Measurements from ENCODE around the gene ADAMTSL1.

The ADAMTSL1 gene

GRCh38 chr9:18632632-18633403 is 158.9 kb downstream of the ADAMTSL1 start:
- peak; percentile 66 for DNase-seq (ENCODE audit: low read depth, low spot score)
- H3K27ac ChIP-seq = peak overlapping the region; percentile 1

DNA sequence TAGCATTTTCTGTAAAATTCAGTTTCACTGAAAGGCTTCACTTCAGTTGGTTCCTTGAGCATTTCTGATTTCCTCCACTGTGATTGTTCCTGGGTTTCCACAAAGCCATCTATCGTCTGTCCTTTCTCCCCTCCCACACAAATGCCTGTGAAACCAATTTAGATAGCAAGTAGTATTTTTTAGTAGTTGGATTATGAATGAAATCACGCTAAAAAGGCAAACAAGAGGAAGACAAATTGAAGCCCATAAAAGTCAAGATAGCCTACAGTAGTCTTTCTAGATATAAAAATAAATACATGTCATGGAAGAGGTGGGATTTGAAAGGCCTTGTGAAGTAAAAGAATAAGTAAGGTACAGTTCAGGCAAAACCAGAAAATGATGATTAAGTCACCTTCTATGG is 162.8 kb downstream of the ADAMTSL1 start:
- H3K27ac ChIP-seq = no peak overlapping the region

GRCh38 chr9:18638371-18639249 is 164.7 kb downstream of the ADAMTSL1 start:
- DNase-seq (ENCODE audit: low read depth, low spot score) = no peak
- no peak overlapping the region for H3K27ac ChIP-seq

More for the DNA sequence above, 162.8 kb downstream of the ADAMTSL1 start:
- DNase-seq (ENCODE audit: low read depth, low spot score) = no peak

DNA sequence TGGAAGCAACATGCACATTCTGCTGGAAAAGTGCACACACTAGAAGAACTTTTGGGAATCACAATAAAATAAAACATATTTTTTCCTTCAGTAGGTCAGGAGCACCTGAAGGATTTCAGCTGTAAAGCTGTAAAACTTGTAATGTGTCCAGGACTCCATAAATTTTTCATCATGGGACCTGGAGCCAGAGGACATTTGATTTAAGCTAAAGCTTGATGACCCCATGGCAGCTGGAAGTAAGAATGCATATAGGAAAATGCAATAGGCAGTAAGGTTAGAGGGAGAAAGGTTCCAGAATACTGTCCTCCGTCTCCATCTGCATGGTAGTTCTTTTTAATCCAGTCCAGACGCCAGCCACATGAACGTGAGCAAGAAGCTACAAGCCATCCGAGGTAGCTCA is 166.0 kb downstream of the ADAMTSL1 start:
- no peak overlapping the region for H3K27ac ChIP-seq
- no peak for DNase-seq (ENCODE audit: low read depth, low spot score)

- DNase-seq (ENCODE audit: low read depth, low spot score) = no peak
- H3K27ac ChIP-seq = no peak overlapping the region
Measured at GRCh38 chr9:18658804-18659705, 185.1 kb downstream of the ADAMTSL1 start.

DNA sequence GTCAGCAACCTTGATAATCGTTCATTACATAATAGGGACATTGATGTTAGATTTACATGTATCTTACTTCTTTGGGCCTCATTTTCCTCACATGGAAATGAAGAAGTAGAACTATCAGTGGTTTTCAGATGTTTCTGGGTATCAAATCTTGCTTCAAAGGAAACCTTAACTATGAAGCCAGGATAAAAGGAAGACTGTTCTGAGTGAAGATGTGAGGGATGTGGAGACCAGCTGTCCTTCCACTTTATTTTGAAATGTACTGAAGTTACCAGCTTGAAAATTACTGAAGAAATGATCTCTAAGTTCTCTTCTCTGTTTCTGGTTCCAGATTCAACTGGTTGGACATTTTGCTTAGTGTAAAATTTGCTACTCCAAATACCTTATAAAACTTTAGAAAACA is 186.0 kb downstream of the ADAMTSL1 start:
- no peak overlapping the region for H3K27ac ChIP-seq
- DNase-seq (ENCODE audit: low read depth, low spot score) = no peak

- no peak overlapping the region for H3K27ac ChIP-seq
Measured at GRCh38 chr9:18662320-18662719, 188.4 kb downstream of the ADAMTSL1 start.

GRCh38 chr9:18665947-18666346 is 192.0 kb downstream of the ADAMTSL1 start:
- no peak overlapping the region for H3K27ac ChIP-seq
- DNase-seq (ENCODE audit: low read depth, low spot score) = no peak

More at GRCh38 chr9:18662320-18662719, 188.4 kb downstream of the ADAMTSL1 start:
- no peak for DNase-seq (ENCODE audit: low read depth, low spot score)

GRCh38 chr9:18666348-18666747 is 192.4 kb downstream of the ADAMTSL1 start:
- no peak for DNase-seq (ENCODE audit: low read depth, low spot score)
- H3K27ac ChIP-seq = no peak overlapping the region

- no peak overlapping the region for H3K27ac ChIP-seq
- DNase-seq (ENCODE audit: low read depth, low spot score) = peak; percentile 46
Measured at GRCh38 chr9:18666986-18667772, 193.2 kb downstream of the ADAMTSL1 start.

- peak; percentile 50 for DNase-seq (ENCODE audit: low read depth, low spot score)
- H3K27ac ChIP-seq = no peak overlapping the region
Measured at GRCh38 chr9:18668944-18669343, 195.0 kb downstream of the ADAMTSL1 start.

GRCh38 chr9:18672706-18673105 is 198.8 kb downstream of the ADAMTSL1 start:
- no peak overlapping the region for H3K27ac ChIP-seq
- DNase-seq (ENCODE audit: low read depth, low spot score) = no peak

- DNase-seq (ENCODE audit: low read depth, low spot score) = peak; percentile 5
- no peak overlapping the region for H3K27ac ChIP-seq
Measured at GRCh38 chr9:18673179-18673578, 199.2 kb downstream of the ADAMTSL1 start.

GRCh38 chr9:18675332-18675731 is 201.4 kb downstream of the ADAMTSL1 start:
- DNase-seq (ENCODE audit: low read depth, low spot score) = no peak
- no peak overlapping the region for H3K27ac ChIP-seq

GRCh38 chr9:18675973-18676372 is 202.0 kb downstream of the ADAMTSL1 start:
- DNase-seq (ENCODE audit: low read depth, low spot score) = no peak
- no peak overlapping the region for H3K27ac ChIP-seq

DNA sequence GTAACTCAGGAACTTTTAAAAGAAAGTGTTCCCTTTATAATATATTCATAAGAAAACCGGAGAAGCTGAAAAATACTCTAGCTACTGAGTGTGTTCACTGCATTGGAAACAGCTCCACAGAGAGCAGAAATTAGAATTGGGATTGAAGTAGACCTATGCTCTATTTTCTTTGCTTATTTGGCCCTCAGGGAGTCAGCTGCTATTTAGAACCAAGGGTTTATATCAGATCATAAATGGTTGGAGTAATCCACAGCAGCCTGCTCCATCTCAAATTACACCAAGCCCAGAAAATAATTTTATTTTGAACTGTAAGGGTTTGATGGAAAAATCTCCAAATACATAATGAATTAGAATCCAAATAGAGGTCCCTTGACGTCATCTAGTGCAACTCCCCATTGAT is 202.6 kb downstream of the ADAMTSL1 start:
- H3K27ac ChIP-seq = no peak overlapping the region
- DNase-seq (ENCODE audit: low read depth, low spot score) = no peak

GRCh38 chr9:18678821-18679590 is 205.1 kb downstream of the ADAMTSL1 start:
- no peak for DNase-seq (ENCODE audit: low read depth, low spot score)
- no peak overlapping the region for H3K27ac ChIP-seq

DNA sequence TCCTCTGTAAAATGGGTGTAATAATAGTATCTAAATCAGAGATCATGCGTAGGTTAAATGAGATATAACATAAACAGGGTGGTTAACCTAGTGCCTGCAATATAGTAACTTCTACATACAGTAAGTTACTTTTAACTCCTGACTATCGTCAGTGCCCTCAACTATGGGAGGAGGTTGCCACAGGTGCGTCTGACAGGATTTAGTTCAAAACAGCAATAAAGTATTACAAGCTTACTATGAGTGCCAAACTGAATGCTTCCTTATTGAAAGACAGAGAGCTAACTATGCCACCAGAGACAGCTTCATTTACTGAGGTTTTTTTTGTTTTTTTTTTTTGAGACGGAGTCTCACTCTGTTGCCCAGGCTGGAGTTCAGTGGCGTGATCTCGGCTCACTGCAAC is 209.0 kb downstream of the ADAMTSL1 start:
- DNase-seq (ENCODE audit: low read depth, low spot score) = no peak
- H3K27ac ChIP-seq = no peak overlapping the region

- no peak overlapping the region for H3K27ac ChIP-seq
- DNase-seq (ENCODE audit: low read depth, low spot score) = no peak
Measured at GRCh38 chr9:18683312-18683711, 209.4 kb downstream of the ADAMTSL1 start.

Data from epithelial cell of prostate (primary cell).